GM12865 (cell line): Measurements from ENCODE around the gene CFAP61.
A peak's percentile ranks its signal among the peaks of the same experiment; 100 is the strongest.

ENCODE experiments used
- DNase-seq: peaks from one replicate; pipeline ENCODE4 v3.0.0; 2010; ENCODE audit warnings: low read depth
- H3K4me3 ChIP-seq: 2 replicates; pipeline ENCODE4 v1.5.1; 2011; ENCODE audit warnings: mild to moderate bottlenecking, low read depth, low read length, control low read depth
- TF ChIP-seq, protein P1 (sequence below): IDR thresholded peaks from 2 replicates; pipeline ENCODE4 v1.5.1; 2011; ENCODE audit warnings: low read length, control low read depth, low read depth, inconsistent platforms; ENCODE audit not compliant: insufficient read depth; ENCODE audit errors: missing control alignments

Gene CFAP61

DNA sequence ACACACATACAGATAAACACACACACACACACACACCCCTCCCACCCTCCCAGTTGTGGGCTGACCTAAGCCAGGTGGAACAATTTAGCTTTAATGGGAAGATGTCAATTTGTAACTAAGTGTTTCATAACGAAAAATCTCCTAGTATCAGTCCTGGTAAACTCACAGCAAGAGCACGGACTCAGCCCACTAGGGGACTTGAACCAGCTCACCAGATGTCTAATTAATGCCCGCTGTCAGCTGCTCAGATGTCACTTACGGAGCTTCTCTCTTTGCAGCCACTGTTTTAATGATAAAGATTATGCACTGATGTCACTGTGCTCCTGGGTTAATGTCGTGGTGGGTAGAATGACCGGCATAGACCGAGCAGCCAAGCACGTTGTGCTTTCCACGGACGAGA is 199.0 kb downstream of the CFAP61 start:
- H3K4me3 ChIP-seq: no peak overlapping the region
- DNase-seq: peak; percentile 29
- TF ChIP-seq, protein P1, sequence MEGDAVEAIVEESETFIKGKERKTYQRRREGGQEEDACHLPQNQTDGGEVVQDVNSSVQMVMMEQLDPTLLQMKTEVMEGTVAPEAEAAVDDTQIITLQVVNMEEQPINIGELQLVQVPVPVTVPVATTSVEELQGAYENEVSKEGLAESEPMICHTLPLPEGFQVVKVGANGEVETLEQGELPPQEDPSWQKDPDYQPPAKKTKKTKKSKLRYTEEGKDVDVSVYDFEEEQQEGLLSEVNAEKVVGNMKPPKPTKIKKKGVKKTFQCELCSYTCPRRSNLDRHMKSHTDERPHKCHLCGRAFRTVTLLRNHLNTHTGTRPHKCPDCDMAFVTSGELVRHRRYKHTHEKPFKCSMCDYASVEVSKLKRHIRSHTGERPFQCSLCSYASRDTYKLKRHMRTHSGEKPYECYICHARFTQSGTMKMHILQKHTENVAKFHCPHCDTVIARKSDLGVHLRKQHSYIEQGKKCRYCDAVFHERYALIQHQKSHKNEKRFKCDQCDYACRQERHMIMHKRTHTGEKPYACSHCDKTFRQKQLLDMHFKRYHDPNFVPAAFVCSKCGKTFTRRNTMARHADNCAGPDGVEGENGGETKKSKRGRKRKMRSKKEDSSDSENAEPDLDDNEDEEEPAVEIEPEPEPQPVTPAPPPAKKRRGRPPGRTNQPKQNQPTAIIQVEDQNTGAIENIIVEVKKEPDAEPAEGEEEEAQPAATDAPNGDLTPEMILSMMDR: no peak

DNA sequence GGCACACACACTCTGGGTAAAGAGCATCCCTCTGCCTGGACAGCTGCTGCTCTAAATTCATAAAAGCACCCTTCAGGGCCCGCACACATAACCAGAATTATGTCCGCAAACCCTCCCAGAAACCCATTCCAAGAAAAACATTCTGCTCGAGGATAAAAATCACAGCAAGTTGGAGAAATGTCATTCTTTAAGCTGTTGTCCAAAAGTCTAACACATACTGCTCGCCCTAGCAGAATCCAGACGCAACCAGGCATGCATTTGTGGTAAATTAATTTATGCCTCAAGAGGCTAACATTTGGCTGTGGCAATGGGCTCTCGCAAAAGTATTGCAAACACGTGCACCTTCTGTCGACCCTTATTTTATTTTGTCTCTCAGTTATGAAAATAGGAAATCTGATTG is 199.5 kb downstream of the CFAP61 start:
- TF ChIP-seq, protein P1: no peak
- no peak for DNase-seq
- no peak overlapping the region for H3K4me3 ChIP-seq

DNA sequence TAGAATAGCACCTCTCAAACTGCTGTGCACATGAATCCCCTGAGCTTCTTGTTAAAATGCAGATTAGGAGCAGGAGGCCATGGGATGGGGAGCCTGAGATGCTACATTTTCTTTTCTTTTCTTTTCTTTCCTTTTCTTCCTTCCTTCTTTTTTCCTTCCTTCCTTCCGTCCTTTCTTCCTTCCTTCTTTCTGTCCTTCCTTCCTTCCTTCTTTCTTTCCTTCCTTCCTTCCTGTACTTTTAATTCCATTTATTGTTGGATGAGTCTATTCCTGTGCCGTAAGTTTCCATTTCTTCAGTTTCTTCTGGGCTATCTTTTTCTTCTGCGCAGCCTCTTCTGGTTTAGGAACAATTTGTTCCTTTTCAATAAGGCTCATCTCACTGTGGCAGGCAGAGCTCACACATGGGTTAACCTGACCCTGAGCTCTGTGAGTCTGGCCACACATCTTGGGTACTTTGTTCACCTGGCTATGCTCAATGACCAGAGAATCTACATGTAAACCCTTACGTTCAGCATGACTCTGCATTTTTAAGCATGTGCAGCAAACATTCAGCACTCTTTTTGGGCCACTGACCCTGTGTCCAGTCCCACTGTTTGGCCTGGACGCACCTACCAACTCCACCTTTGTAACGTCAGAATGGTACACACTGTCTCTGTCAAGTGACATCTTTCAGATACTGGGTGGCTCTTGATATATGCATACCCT is 200.9 kb downstream of the CFAP61 start:
- DNase-seq: no peak
- TF ChIP-seq, protein P1: no peak
- no peak overlapping the region for H3K4me3 ChIP-seq

DNA sequence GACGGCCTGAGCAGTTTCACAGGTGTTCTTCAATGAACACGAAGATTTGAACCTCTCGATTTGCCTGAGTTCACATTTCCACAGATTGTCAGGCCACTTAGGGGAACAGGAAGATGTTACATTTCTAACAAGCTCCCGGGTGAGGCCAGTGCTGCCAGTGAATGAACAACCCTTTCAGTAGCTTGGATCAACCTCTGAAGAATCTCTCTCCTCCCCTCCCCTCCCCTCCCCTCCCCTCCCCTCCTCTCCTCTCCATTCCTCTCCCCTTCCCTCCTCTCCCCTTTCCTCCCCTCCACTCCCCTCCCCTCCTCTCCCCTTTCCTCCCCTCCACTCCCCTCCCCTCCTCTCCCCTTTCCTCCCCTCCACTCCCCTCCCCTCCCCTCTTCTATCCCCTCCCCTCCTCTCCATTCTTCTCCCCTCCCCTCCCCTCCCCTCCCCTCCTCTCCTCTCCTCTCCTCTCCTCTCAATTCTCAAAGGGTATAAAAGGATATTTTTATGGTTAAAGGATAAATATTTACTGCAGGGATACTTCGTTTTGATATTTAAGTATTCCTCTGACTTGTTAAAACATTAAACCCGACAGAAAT is 201.5 kb downstream of the CFAP61 start:
- TF ChIP-seq, protein P1: no peak
- DNase-seq: no peak
- H3K4me3 ChIP-seq: no peak overlapping the region

DNA sequence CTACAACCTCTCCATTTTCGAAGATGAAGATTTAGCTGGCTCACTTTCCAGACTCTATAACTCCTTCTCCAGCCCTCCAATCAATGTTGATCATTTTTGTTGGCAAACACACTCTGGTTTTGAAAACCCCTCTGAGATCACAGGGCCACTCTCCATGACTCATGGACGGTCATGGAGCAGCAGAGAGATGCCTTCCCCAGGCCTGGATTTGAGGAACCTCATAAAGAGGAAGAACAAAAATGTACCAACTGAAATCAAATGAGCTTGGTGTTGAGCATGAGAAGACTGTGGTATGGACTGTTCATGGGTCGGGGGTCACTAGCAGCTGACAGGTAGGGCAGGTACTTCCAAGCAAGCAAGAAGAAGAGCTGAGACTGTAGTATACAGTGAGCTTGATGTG is 202.8 kb downstream of the CFAP61 start:
- H3K4me3 ChIP-seq: no peak overlapping the region
- DNase-seq: no peak
- TF ChIP-seq, protein P1: no peak

DNA sequence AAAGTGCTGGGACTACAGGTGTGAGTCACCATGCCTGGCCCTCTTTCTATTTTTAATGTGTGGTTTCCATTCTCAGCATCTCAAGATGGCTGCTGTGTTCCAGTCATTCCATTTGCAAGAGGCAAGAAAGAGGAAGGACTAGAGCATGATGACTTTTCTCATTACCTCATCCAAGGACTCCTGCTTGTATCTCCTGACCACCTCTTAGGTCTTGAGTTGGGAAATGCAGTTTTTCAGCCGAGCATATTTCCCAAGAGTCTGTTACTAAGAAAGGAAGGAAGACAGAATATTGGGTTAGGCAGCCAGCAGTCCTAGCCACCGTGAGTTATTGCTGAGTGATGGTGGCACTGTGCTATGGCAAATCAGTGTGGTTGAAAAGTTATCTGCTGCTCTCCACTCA is 207.2 kb downstream of the CFAP61 start:
- TF ChIP-seq, protein P1: no peak
- H3K4me3 ChIP-seq: no peak overlapping the region
- no peak for DNase-seq

DNA sequence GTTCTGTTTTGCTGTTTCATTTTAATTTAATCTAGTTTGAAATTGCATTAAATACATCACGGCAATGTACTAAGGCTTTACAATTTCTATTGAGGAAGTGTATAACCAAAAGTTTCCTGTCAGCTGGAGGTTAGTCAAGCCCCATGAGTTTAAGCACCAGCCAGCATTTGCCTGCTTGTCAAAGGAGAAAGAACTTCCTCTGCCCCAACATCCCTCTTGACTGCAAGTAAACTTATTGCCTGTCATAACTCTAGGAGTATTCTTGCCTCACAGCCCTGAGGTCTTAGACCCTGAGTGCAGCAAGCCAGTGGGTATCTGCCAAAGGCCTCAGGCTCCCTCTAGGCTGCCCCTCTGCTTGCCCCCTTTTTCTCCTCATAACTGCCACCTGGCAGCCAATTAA is 208.8 kb downstream of the CFAP61 start:
- H3K4me3 ChIP-seq: no peak overlapping the region
- no peak for DNase-seq
- TF ChIP-seq, protein P1: no peak
